IMR-90 (cell line): ENCODE data around the gene NIPSNAP3A. TPM values are rescaled to one million over a fixed set of nuclear protein-coding genes. Genes with fewer than 3 reads are reported as not detected.

Source experiments
- ATAC-seq: fragments of 200-7000 bp; cut with Tn5 transposase; 2 replicates; pipeline ENCODE4 v1.9.1; 2020; ENCODE audit warnings: low read depth, mild to moderate bottlenecking, moderate library complexity
- BruUV-seq: library from RNA; stranded (reverse); fragments of 400-500 nt; replicated peaks from 2 replicates; lab custom pipeline; 2021; lab: Mats Ljungman, UMichigan
- CTCF ChIA-PET: fragments of 300-600 bp; formaldehyde crosslinking; extraction: SDS; loops from one replicate; lab custom pipeline; 2021; ENCODE audit warnings: antibody characterized with exemption; lab: Yijun Ruan, JAX
- POLR2A ChIA-PET: fragments of 300-600 bp; sonication (Branson Sonifier 250); formaldehyde crosslinking; loops from one replicate; lab custom pipeline; 2022; ENCODE audit warnings: antibody characterized with exemption; ENCODE audit not compliant: unreplicated experiment; lab: Charles Lee
- DNase-seq: peaks from one replicate; pipeline ENCODE4 v3.0.0; 2013
- H2AFZ ChIP-seq: replicated peaks from 2 replicates; pipeline ENCODE3; 2013; ENCODE audit warnings: low read length, mild to moderate bottlenecking; ENCODE audit not compliant: poor library complexity
- H2AK5ac ChIP-seq: 2 replicates; pipeline ENCODE4 v1.6.1; 2013; ENCODE audit warnings: low read depth, low read length, inconsistent platforms
- H2AK9ac ChIP-seq: replicated peaks from 2 replicates; pipeline ENCODE3; 2013; ENCODE audit warnings: mild to moderate bottlenecking, low read depth, low read length, moderate library complexity; ENCODE audit not compliant: poor library complexity
- H2BK120ac ChIP-seq: 2 replicates; pipeline ENCODE4 v1.6.1; 2013; ENCODE audit warnings: low read depth, low read length, inconsistent platforms
- H2BK15ac ChIP-seq: 3 replicates; pipeline ENCODE4 v1.6.1; 2013; ENCODE audit warnings: low read depth, low read length, inconsistent platforms
- H2BK20ac ChIP-seq: 2 replicates; pipeline ENCODE4 v1.6.1; 2013; ENCODE audit warnings: low read depth, mild to moderate bottlenecking, inconsistent platforms, low read length, moderate library complexity
- H2BK5ac ChIP-seq: 2 replicates; pipeline ENCODE4 v1.6.1; 2013; ENCODE audit warnings: mild to moderate bottlenecking, low read depth, low read length, inconsistent platforms; ENCODE audit not compliant: poor library complexity, severe bottlenecking
- H3K14ac ChIP-seq: replicated peaks from 2 replicates; pipeline ENCODE4 v1.6.1; 2013; ENCODE audit warnings: low read depth, low read length, inconsistent platforms
- H3K18ac ChIP-seq: 2 replicates; pipeline ENCODE4 v1.6.1; 2013; ENCODE audit warnings: low read depth, low read length, control low read depth
- H3K23ac ChIP-seq: 2 replicates; pipeline ENCODE4 v1.6.1; 2013; ENCODE audit warnings: low read depth, low read length, inconsistent platforms
- H3K27ac ChIP-seq: 2 replicates; pipeline ENCODE4 v1.5.1; 2013; ENCODE audit warnings: mild to moderate bottlenecking, control low read depth, low read length; ENCODE audit not compliant: insufficient read depth
- H3K27me3 ChIP-seq: 2 replicates; pipeline ENCODE4 v1.6.1; 2013; ENCODE audit warnings: low read length; ENCODE audit not compliant: control insufficient read depth, insufficient read depth
- H3K36me3 ChIP-seq: 2 replicates; pipeline ENCODE4 v1.6.1; 2013; ENCODE audit warnings: low read length, mixed read lengths; ENCODE audit not compliant: control insufficient read depth, insufficient read depth
- H3K4ac ChIP-seq: 2 replicates; pipeline ENCODE4 v1.6.1; 2013; ENCODE audit warnings: low read depth, low read length, inconsistent platforms
- H3K4me1 ChIP-seq: 2 replicates; pipeline ENCODE4 v1.6.1; 2013; ENCODE audit warnings: low read length, mixed read lengths; ENCODE audit not compliant: control insufficient read depth, insufficient read depth
- H3K4me2 ChIP-seq: 2 replicates; pipeline ENCODE4 v1.6.1; 2013; ENCODE audit warnings: low read depth, mild to moderate bottlenecking, control low read depth, low read length, moderate library complexity
- H3K4me3 ChIP-seq: 2 replicates; pipeline ENCODE4 v1.5.1; 2013; ENCODE audit warnings: low read depth, mild to moderate bottlenecking, control low read depth, low read length, moderate library complexity; ENCODE audit not compliant: insufficient read depth
- H3K56ac ChIP-seq: 2 replicates; pipeline ENCODE4 v1.6.1; 2013; ENCODE audit warnings: low read length, inconsistent platforms; ENCODE audit not compliant: insufficient read depth; ENCODE audit errors: extremely low read depth
- H3K79me1 ChIP-seq, 2 experiments: 2 replicates each; pipeline ENCODE4 v1.6.1; 2013; ENCODE audit warnings: low read length in 2 of 2, inconsistent platforms in 1 of 2, low read depth in 1 of 2
- H3K9ac ChIP-seq: 2 replicates; pipeline ENCODE4 v1.6.1; 2013; ENCODE audit warnings: low read depth, low read length, control low read depth
- H3K9me1 ChIP-seq: 2 replicates; pipeline ENCODE4 v1.6.1; 2013; ENCODE audit warnings: low read length, inconsistent platforms; ENCODE audit not compliant: insufficient read depth
- H3K9me3 ChIP-seq: 2 replicates; pipeline ENCODE4 v1.6.1; 2013; ENCODE audit warnings: low read length; ENCODE audit not compliant: control insufficient read depth, insufficient read depth
- H4K20me1 ChIP-seq: 2 replicates; pipeline ENCODE4 v1.6.1; 2013; ENCODE audit warnings: low read length, inconsistent platforms; ENCODE audit not compliant: insufficient read depth
- H4K5ac ChIP-seq: 2 replicates; pipeline ENCODE4 v1.6.1; 2013; ENCODE audit warnings: mild to moderate bottlenecking, low read depth, low read length, control low read depth
- H4K8ac ChIP-seq, 2 experiments: 2 replicates each; pipeline ENCODE4 v1.6.1; 2013; ENCODE audit warnings: low read depth in 2 of 2, low read length in 2 of 2, control low read depth in 1 of 2, inconsistent platforms in 1 of 2
- H4K91ac ChIP-seq: 2 replicates; pipeline ENCODE4 v1.6.1; 2013; ENCODE audit warnings: low read depth, low read length, inconsistent platforms; ENCODE audit not compliant: insufficient read depth
- BHLHE40 ChIP-seq: fragments of 150-350 bp; IDR thresholded peaks from 2 replicates; pipeline ENCODE4 v1.6.1; 2016; ENCODE audit warnings: mild to moderate bottlenecking, low read depth, low read length
- CHD1 ChIP-seq: IDR thresholded peaks from 2 replicates; pipeline ENCODE4 v1.6.1; 2012; ENCODE audit warnings: low read depth, low read length, improper control_type of control experiment
- POLR2A ChIP-seq: IDR thresholded peaks from 2 replicates; pipeline ENCODE4 v1.6.1; 2012; ENCODE audit warnings: mild to moderate bottlenecking, low read depth, low read length
- WGBS, 2 experiments: methylation state at CpG; one replicate each; pipeline versions ENCODE4 v1.1.5 to v1.1.7; 2013; ENCODE audit warnings: missing lambda C conversion rate in 2 of 2; ENCODE audit not compliant: insufficient read length in 1 of 2; ENCODE audit errors: extremely low coverage in 2 of 2; 5-methylcytosine and 5-hydroxymethylcytosine counted together
- dilution Hi-C: fragments of 300-500 bp; cut with HindIII; formaldehyde crosslinking; loops from one replicate; pipeline ENCODE4 v1.14.3; 2018; ENCODE audit warnings: low sequenced_read_pairs; ENCODE audit not compliant: unreplicated experiment
- in situ Hi-C: fragments of 300-500 bp; cut with MboI; formaldehyde crosslinking; loops from 3 replicates; pipeline ENCODE4 v1.14.3; 2019; ENCODE audit warnings: low sequenced_read_pairs, inconsistent platforms, mixed read lengths
- intact Hi-C: fragments of 100-400 bp; cut with micrococcal nuclease; formaldehyde crosslinking; loops from 2 replicates; pipeline ENCODE4 v1.10.0; 2022
- polyA plus RNA-seq, 3 experiments: library from polyadenylated mRNA; depleted of rRNA; stranded (reverse); fragments of >200 nt; gene quantifications; 2 replicates each; pipeline ENCODE4 v1.2.3, GENCODE V29; 2012; ENCODE audit warnings: low replicate concordance in 1 of 3
- total RNA-seq: library from RNA; depleted of rRNA; stranded (reverse); fragments of >200 nt; gene quantifications from 2 replicates; pipeline ENCODE4 v1.2.3, GENCODE V29; 2012

The NIPSNAP3A gene
- total and polyA plus RNA-seq, 2 of the 4 experiments (the other 2 are of a cell fraction) = 21.4 to 32.1 TPM

DNA sequence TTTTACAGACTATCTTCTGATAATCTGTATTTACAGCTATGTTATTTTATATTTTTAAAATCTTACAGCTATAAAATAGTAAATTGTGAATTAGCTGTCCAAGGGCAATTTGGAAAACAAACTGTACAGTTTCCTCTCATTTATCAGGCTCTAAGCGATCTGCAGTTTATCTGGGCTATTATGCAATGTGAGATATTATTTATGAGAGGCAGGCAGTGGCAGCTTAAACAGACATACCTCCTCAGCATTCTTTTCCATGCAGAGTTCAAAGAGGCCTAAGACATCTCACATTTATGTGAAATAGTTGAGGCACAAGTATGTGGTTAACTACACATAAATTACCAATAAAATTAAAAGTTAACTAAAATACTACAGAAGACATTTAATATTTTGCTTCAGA is 26.6 kb downstream of the NIPSNAP3A start:
- Histone ChIP-seq H2BK20ac (no peak overlapping the region), H3K23ac (no peak overlapping the region), H3K4ac (no peak overlapping the region), H3K56ac (no peak overlapping the region), H3K4me1 (no peaks in the 10 kb centered on the region), H3K27me3 (no peaks in the 10 kb centered on the region), H2BK15ac (no peak overlapping the region), H2AFZ (no peak overlapping the region), H3K14ac (no peak overlapping the region), H2BK5ac (no peak overlapping the region), H3K79me1 (no peaks in the 10 kb centered on the region), H3K36me3 (no peaks in the 10 kb centered on the region), H3K18ac (no peak overlapping the region), H3K9me1 (no peaks in the 10 kb centered on the region), H4K8ac (no peak overlapping the region), H4K5ac (no peak overlapping the region), H3K4me3 (no peak overlapping the region), H3K9ac (no peak overlapping the region), H3K4me2 (no peak overlapping the region), H3K27ac (no peak overlapping the region), H2AK5ac (no peak overlapping the region), H3K9me3 (no peaks in the 10 kb centered on the region), H4K91ac (no peak overlapping the region), H4K20me1 (no peaks in the 10 kb centered on the region), H2AK9ac (no peak overlapping the region), H2BK120ac (no peak overlapping the region)
- in situ Hi-C loops = no loop called here
- CTCF ChIA-PET = no interaction called here
- intact Hi-C loops = no loop called here
- BruUV-seq = no TSS peak
- no peak for TF ChIP-seq BHLHE40
- TF ChIP-seq POLR2A = no peak
- TF ChIP-seq CHD1 = no peak
- dilution Hi-C loops = no loop called here
- no peak for DNase-seq
- WGBS, 2 experiments = no CpG with 5 or more reads among the region's 1 CpG
- ATAC-seq = peak; percentile 14; the same call in 1 of the 2 replicates
- POLR2A ChIA-PET = no interaction called here
